ENCODE results near the gene OR1J2. TPM values are rescaled to one million over a fixed set of nuclear protein-coding genes. Genes with fewer than 3 reads are reported as not detected.

The OR1J2 gene
- total RNA-seq, 1 donor from 2014 or later, result 0.42 TPM

DNA sequence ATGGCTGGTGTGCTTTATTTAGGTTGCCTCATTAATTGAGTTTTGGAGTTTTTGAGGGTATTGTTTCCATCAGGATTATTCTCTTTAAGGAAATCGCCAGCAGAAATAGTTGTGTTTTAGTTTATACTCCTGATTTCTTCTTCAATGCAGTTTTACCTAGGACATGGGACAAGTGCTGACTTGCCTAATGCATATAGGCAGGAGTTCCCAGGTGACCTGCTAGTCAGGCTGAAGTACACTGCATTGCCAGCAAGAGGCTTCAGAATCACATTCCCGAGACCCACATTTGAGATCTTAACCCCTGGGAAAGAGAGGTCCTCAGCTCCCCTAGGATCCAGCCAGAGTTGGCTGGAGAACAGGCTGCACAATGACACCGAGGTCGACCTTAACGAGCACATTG lies 40.8 kb downstream of the OR1J2 start:
- no peak for DNase-seq (ENCODE audit: low spot score)

DNA sequence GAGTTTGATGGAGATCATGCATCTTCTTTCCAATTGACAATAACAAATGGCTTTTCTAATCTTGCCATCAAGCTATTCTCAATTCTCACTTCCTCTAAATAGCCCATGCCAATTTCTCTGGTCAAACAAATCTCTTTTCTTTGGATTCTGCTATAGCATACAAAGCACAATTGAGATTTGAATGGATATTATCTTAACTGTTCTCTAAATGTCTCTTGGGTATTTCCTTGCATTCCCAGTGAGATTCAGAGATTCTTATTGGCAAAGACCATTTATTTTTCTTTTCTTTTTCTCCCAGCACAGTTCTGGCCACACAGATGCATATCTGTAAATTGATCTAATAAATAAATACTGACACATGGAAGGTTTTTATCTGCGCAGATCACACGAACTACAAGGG lies 42.2 kb downstream of the OR1J2 start, which contains the start of gene OR1N2:
TSS of gene OR1N2 (plus strand) at position 301 of the 400 bp plus-strand sequence. CDS start 100 bp downstream, outside the sequence.
- DNase-seq (ENCODE audit: low spot score), result no peak

Other genes with a start within 250 kb of the OR1J2 start
- gene RBM18, start 246.0 kb upstream of the OR1J2 start, total RNA-seq, result 25.0 TPM
- 61.5 TPM for gene MRRF, start 245.9 kb upstream of the OR1J2 start, total RNA-seq
- gene PTGS1, start 139.8 kb upstream of the OR1J2 start, total RNA-seq, result 12.5 TPM
- gene OR1J1, start 32.9 kb upstream of the OR1J2 start, total RNA-seq, result not detected
- gene OR1J4, start 8.3 kb downstream of the OR1J2 start, total RNA-seq, result not detected
- gene OR1N1, start 16.5 kb downstream of the OR1J2 start, total RNA-seq, result not detected
- gene OR1N2, start 42.3 kb downstream of the OR1J2 start, total RNA-seq, result not detected
- not detected for gene OR1L8, start 72.6 kb downstream of the OR1J2 start, total RNA-seq
- gene OR1Q1, start 103.9 kb downstream of the OR1J2 start, total RNA-seq, result not detected
- 0.39 TPM for gene OR1B1, start 146.8 kb downstream of the OR1J2 start, total RNA-seq
- not detected for gene OR1L1, start 150.9 kb downstream of the OR1J2 start, total RNA-seq
- gene OR1L3, start 164.3 kb downstream of the OR1J2 start, total RNA-seq, result not detected
- not detected for gene OR1L4, start 213.2 kb downstream of the OR1J2 start, total RNA-seq
- gene OR1L6, start 231.5 kb downstream of the OR1J2 start, total RNA-seq, result not detected